ENCODE results near the gene SIRT7. TPM values are rescaled to one million over a fixed set of nuclear protein-coding genes. Genes with fewer than 3 reads are reported as not detected.
A peak's percentile ranks its signal among the peaks of the same experiment; 100 is the strongest.

The SIRT7 gene
- total RNA-seq, 1 donor = 22.1 TPM

DNA sequence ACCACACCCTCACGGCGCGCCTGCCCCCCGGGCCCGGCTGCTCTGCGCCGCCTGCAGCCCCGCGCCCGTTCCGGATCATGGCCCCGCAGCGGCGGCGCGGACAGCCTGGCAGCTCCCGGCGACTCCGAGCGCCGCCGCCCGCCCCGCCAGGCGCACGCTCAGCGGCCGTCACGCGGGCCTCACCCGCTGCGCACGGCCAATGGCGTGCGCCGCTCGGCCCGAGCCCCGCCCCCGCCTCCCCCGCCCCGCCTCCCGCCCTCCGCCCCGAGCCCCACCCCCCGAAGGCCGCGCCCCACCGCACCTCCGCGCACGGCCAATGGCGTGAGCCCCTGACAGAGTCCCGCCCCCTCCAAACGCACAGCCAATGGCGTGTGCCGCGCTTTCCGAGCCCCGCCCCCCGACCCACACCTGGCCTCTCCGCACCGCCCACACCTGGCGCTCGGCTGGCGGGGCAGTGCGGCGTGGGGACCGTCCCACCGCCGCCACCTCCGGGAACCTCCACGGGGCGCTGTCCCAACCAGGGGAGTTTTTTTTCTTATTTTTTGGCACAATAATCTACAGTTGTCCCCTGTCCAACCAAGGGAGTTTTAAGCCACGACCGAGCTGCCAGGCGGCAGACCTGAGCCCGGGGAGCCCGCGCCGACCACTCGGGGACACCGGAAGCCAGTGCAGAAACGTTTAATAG, 6.6 kb downstream of the SIRT7 start, which contains the start of gene PCYT2:
TSS of gene PCYT2 (minus strand) at position 123 of the 685 bp plus-strand sequence. CDS start at position 79, 44 bp downstream.
- peaks cover 9% of the 10 kb centered on the region for H3K4me1 ChIP-seq (ENCODE audit: insufficient read depth, low read length)
- H4K20me1 ChIP-seq (ENCODE audit: insufficient read depth, low read length) = peaks cover 35% of the 10 kb centered on the region
- TF ChIP-seq, protein P1, sequence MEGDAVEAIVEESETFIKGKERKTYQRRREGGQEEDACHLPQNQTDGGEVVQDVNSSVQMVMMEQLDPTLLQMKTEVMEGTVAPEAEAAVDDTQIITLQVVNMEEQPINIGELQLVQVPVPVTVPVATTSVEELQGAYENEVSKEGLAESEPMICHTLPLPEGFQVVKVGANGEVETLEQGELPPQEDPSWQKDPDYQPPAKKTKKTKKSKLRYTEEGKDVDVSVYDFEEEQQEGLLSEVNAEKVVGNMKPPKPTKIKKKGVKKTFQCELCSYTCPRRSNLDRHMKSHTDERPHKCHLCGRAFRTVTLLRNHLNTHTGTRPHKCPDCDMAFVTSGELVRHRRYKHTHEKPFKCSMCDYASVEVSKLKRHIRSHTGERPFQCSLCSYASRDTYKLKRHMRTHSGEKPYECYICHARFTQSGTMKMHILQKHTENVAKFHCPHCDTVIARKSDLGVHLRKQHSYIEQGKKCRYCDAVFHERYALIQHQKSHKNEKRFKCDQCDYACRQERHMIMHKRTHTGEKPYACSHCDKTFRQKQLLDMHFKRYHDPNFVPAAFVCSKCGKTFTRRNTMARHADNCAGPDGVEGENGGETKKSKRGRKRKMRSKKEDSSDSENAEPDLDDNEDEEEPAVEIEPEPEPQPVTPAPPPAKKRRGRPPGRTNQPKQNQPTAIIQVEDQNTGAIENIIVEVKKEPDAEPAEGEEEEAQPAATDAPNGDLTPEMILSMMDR (IDR thresholded peaks at IDR 0.05; ENCODE audit: extremely low read depth, low read depth, low read length) = no peak
- no peak within 1 kb of the TSS for H3K27ac ChIP-seq (ENCODE audit: low read depth, low read length)
- peaks cover 34% of the 10 kb centered on the region for H3K79me2 ChIP-seq (ENCODE audit: insufficient read depth, low read length)
- H3K9me3 ChIP-seq (ENCODE audit: low read depth, low read length) = no peaks in the 10 kb centered on the region
- H2AFZ ChIP-seq (ENCODE audit: low read length) = peak within 1 kb of the TSS; percentile 2
- H3K4me2 ChIP-seq (ENCODE audit: insufficient read depth, low read length) = peak within 1 kb of the TSS; percentile 79
- peaks cover 47% of the 10 kb centered on the region for H3K36me3 ChIP-seq (ENCODE audit: insufficient read depth, low read length)
- DNase-seq (ENCODE audit: insufficient read length, low spot score, missing footprints) = peak; percentile 100
- H3K27me3 ChIP-seq (ENCODE audit: insufficient read depth, low read length) = no peaks in the 10 kb centered on the region
- peak within 1 kb of the TSS; percentile 82 for H3K4me3 ChIP-seq (ENCODE audit: insufficient read depth, low read length)

DNA sequence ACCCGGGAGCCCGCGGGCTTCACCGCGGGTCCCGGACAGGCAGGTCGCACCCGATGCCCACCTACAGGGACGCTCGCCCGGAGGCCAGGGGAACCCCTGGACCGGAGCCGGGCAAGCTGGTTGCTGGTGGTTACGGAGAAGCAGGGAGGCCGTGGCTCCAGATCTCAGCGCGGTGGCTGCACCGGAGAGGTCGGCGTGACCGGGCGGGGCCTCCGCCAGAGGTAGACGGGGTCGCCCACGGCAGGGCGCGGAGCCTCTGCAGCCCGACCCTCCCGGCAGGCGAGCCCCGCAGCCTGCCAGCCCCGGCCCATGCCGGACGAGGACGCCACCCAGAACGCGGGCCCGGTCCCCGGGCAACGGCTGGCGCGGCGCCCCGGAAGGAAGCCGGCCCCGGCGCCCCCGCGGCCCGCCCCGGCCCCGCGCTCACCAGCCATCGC, 7.1 kb downstream of the SIRT7 start:
- Histone ChIP-seq H3K4me2 (ENCODE audit: insufficient read depth, low read length) (peak overlapping the region; percentile 79), H3K27me3 (ENCODE audit: insufficient read depth, low read length) (no peaks in the 10 kb centered on the region), H3K9me3 (ENCODE audit: low read depth, low read length) (no peaks in the 10 kb centered on the region), H3K4me1 (ENCODE audit: insufficient read depth, low read length) (peaks cover 5% of the 10 kb centered on the region), H3K4me3 (ENCODE audit: insufficient read depth, low read length) (peak overlapping the region; percentile 82), H3K79me2 (ENCODE audit: insufficient read depth, low read length) (peaks cover 29% of the 10 kb centered on the region), H3K27ac (ENCODE audit: low read depth, low read length) (no peak overlapping the region), H3K36me3 (ENCODE audit: insufficient read depth, low read length) (peaks cover 43% of the 10 kb centered on the region), H2AFZ (ENCODE audit: low read length) (peak overlapping the region; percentile 2), H4K20me1 (ENCODE audit: insufficient read depth, low read length) (peaks cover 31% of the 10 kb centered on the region)
- TF ChIP-seq, protein P1 (IDR thresholded peaks at IDR 0.05; ENCODE audit: extremely low read depth, low read depth, low read length) = no peak
- peak; percentile 96 for DNase-seq (ENCODE audit: insufficient read length, low spot score, missing footprints)

DNA sequence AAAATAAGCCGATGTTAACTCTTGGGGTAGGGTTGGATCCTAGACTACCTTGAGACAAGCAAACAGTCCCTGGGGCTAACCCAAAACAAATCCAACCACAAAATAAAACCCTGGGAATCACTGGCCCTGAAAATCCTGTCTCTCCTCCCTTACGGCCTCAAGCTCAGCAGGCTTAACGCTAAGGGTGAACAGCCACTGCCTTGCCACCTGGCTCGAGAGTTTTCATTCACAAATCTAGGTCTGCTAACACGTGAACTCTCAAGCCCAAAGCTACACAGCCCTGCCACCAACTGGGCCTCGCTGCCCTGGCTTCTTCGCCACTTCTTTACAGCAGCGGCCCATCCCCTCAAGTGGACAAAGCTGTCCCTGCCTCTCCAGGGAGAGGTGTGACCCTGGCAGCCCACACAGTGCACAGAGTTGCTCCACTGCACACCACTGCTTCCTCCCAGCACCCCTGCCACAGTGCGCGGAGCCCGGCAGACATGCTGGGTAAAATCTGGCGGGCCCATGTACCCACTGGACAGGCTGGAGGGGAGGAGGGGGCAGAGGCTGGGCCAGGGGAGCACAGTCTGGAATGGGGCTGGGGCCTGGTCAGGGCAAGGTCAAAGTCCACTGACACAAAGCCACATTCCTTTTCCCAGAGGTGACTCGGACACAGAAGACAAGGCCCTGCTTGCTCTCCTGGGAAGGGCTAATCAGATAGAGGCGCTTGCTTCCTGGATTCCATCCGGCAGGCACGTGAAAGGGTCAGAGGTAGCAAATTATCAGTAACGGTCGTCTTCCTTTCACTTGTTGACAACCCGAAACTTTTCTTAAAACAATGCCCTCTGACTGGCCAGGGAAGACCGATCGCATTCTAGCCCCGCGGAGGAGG, 7.8 kb downstream of the SIRT7 start:
- H3K27ac ChIP-seq (ENCODE audit: low read depth, low read length) = no peak overlapping the region
- peak overlapping the region; percentile 2 for H2AFZ ChIP-seq (ENCODE audit: low read length)
- TF ChIP-seq, protein P1 (IDR thresholded peaks at IDR 0.05; ENCODE audit: extremely low read depth, low read depth, low read length) = no peak
- DNase-seq (ENCODE audit: insufficient read length, low spot score, missing footprints) = peak; percentile 97
- H4K20me1 ChIP-seq (ENCODE audit: insufficient read depth, low read length) = peaks cover 25% of the 10 kb centered on the region
- H3K4me3 ChIP-seq (ENCODE audit: insufficient read depth, low read length) = peak overlapping the region; percentile 82
- peaks cover 37% of the 10 kb centered on the region for H3K36me3 ChIP-seq (ENCODE audit: insufficient read depth, low read length)
- H3K27me3 ChIP-seq (ENCODE audit: insufficient read depth, low read length) = no peaks in the 10 kb centered on the region
- peak overlapping the region; percentile 79 for H3K4me2 ChIP-seq (ENCODE audit: insufficient read depth, low read length)
- peaks cover 5% of the 10 kb centered on the region for H3K4me1 ChIP-seq (ENCODE audit: insufficient read depth, low read length)
- peaks cover 22% of the 10 kb centered on the region for H3K79me2 ChIP-seq (ENCODE audit: insufficient read depth, low read length)
- H3K9me3 ChIP-seq (ENCODE audit: low read depth, low read length) = no peaks in the 10 kb centered on the region

DNA sequence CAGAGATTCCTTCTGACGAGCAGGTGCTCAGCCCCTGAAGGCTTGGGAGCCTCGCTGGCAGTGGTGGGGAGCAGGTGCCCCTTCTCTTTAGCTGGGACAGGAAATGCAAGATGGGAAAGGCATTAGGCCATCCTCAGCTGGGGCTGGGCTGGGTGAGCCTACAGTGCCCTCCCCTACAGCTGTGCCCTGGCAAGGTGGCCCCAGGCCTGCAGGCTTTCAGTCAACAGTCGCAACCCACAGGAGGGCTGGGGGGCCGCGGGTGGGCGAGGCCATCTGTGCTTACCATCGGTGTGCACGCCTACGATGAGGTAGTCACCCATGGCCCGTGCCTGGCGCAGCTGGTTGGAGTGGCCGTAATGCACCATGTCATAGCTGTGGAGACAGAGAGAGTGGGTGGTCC, 8.7 kb downstream of the SIRT7 start:
- peaks cover 5% of the 10 kb centered on the region for H3K4me1 ChIP-seq (ENCODE audit: insufficient read depth, low read length)
- H3K27ac ChIP-seq (ENCODE audit: low read depth, low read length) = no peak overlapping the region
- peaks cover 16% of the 10 kb centered on the region for H4K20me1 ChIP-seq (ENCODE audit: insufficient read depth, low read length)
- H3K9me3 ChIP-seq (ENCODE audit: low read depth, low read length) = no peaks in the 10 kb centered on the region
- H3K4me3 ChIP-seq (ENCODE audit: insufficient read depth, low read length) = no peak overlapping the region
- H3K27me3 ChIP-seq (ENCODE audit: insufficient read depth, low read length) = no peaks in the 10 kb centered on the region
- DNase-seq (ENCODE audit: insufficient read length, low spot score, missing footprints) = no peak
- TF ChIP-seq, protein P1 (IDR thresholded peaks at IDR 0.05; ENCODE audit: extremely low read depth, low read depth, low read length) = no peak
- H3K36me3 ChIP-seq (ENCODE audit: insufficient read depth, low read length) = peaks cover 27% of the 10 kb centered on the region
- peaks cover 13% of the 10 kb centered on the region for H3K79me2 ChIP-seq (ENCODE audit: insufficient read depth, low read length)
- H2AFZ ChIP-seq (ENCODE audit: low read length) = no peak overlapping the region
- no peak overlapping the region for H3K4me2 ChIP-seq (ENCODE audit: insufficient read depth, low read length)
